Measurements from ENCODE around the gene TGFBR1. TPM values are rescaled to one million over a fixed set of nuclear protein-coding genes. Genes with fewer than 3 reads are reported as not detected.

The TGFBR1 gene
- polyA plus RNA-seq, 1 experiment: 73.5 TPM

- no peaks in the 10 kb centered on the region for H3K36me3 ChIP-seq (ENCODE audit: control insufficient read depth, insufficient read depth, low read length)
- no peak overlapping the region for H3K4me3 ChIP-seq (ENCODE audit: low read depth, low read length)
- no peak for TF ChIP-seq CTCF (IDR thresholded peaks at IDR 0.05; ENCODE audit: insufficient read depth, low read depth, low read length)
- POLR2A ChIA-PET: no interaction called here
- CTCF ChIA-PET: no interaction called here
- no peak for DNase-seq (ENCODE audit: low read depth)
- H3K27me3 ChIP-seq (ENCODE audit: control insufficient read depth, insufficient read depth, low read length): peaks cover 2% of the 10 kb centered on the region; the same call in 1 of the 2 replicates
Observed at GRCh38 chr9:99083051-99083450, 21.9 kb upstream of the TGFBR1 start.

DNA sequence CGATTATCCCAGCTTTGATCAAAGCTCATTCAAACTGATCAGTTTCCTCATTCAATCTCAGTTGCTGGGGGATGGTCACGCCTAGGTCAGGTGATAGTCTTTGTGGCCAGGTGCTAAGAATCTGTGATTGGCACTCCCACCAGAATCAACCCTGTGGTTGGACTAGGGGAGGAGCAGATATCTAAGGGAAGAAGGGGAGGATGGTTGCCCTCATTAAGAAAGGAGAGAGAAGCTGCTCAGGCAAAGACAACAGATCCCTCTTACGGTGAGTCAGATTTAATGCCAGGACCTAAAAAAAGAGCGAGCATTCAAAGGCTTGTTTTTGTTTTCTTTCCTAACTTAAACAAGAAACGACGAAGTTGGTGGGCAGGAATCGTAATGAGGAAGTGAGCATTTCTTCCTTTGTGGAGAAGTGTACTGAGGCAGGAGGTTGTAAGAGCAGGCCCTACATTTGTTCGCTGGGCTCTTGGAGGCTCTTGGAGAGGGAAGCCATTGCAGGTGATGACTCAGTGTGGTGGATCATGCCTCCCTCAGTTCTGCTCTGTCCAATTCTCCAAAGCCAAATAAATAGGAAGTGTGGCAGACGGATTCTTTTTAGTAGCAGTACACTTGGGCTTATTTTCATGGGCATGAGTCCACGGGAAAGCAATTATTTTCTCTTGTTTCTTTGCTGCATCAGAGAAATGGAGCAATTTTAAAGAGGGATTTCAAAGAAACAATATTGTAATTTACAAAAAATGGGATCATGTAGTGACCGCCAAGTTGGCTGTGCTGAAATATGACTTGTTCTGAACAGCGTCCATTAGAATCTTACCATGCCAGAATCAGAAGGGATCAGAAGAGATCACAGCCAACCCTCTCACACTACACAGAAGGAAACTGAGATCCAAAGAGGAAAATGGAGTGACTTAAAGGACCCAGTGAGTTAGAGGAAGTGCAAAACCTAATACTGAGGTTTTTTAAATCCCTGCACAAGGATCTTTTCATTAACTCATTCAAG, 18.7 kb upstream of the TGFBR1 start:
- no peak for TF ChIP-seq CTCF (IDR thresholded peaks at IDR 0.05; ENCODE audit: insufficient read depth, low read depth, low read length)
- POLR2A ChIA-PET: no interaction called here

DNA sequence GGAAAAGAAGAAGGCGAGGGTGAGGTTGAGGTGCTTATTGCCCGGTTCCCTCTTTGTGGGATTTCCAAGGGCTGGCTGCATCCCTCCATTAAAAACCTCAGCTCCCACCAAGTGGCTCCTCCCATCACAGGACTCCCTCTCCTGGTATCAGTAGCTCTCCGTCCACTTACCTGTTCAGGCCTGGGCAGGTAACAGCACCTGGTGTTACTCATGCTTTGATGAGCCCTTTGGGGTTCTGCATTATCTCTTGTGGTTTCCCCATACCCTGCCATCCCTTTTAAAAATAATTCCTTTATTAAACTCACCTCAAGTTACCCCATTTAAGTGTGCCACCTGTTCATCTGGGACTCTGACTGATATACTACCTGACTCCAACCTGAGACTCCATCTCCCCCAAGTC, 17.5 kb upstream of the TGFBR1 start:
- no peak overlapping the region for H3K4me3 ChIP-seq (ENCODE audit: low read depth, low read length)
- ChIA-PET POLR2A (no interaction called here), CTCF (no interaction called here)
- H3K27me3 ChIP-seq (ENCODE audit: control insufficient read depth, insufficient read depth, low read length): peaks cover 2% of the 10 kb centered on the region; the same call in 1 of the 2 replicates
- DNase-seq (ENCODE audit: low read depth): no peak
- no peak for TF ChIP-seq CTCF (IDR thresholded peaks at IDR 0.05; ENCODE audit: insufficient read depth, low read depth, low read length)
- no peaks in the 10 kb centered on the region for H3K36me3 ChIP-seq (ENCODE audit: control insufficient read depth, insufficient read depth, low read length)

More for the DNA sequence above, 18.7 kb upstream of the TGFBR1 start:
- H3K4me3 ChIP-seq (ENCODE audit: low read depth, low read length): no peak overlapping the region
- CTCF ChIA-PET: interaction anchor here (1.6 kb wide), 1 partner anchor 11 kb away, joined by 4 read pairs; no protein-coding TSS in a partner anchor
- H3K36me3 ChIP-seq (ENCODE audit: control insufficient read depth, insufficient read depth, low read length): no peaks in the 10 kb centered on the region
- H3K27me3 ChIP-seq (ENCODE audit: control insufficient read depth, insufficient read depth, low read length): peaks cover 2% of the 10 kb centered on the region; the same call in 1 of the 2 replicates
- DNase-seq (ENCODE audit: low read depth): peak; percentile 61

GRCh38 chr9:99090336-99091130, 14.4 kb upstream of the TGFBR1 start:
- Histone ChIP-seq H3K4me3 (ENCODE audit: low read depth, low read length) (no peak overlapping the region), H3K36me3 (ENCODE audit: control insufficient read depth, insufficient read depth, low read length) (no peaks in the 10 kb centered on the region), H3K27me3 (ENCODE audit: control insufficient read depth, insufficient read depth, low read length) (no peaks in the 10 kb centered on the region)
- POLR2A ChIA-PET: no interaction called here
- no peak for TF ChIP-seq CTCF (IDR thresholded peaks at IDR 0.05; ENCODE audit: insufficient read depth, low read depth, low read length)
- DNase-seq (ENCODE audit: low read depth): no peak
- CTCF ChIA-PET: interaction anchor here (1.0 kb wide), 1 partner anchor 14 kb away, joined by 3 read pairs; the partner anchor contains the start of gene TGFBR1

Measured in BJ (cell line).